ACHN (cell line): ENCODE data around the gene CKAP2L.

Source experiments
- DNase-seq: peaks from one replicate; pipeline ENCODE4 v3.0.0-alpha.2; 2015
- in situ Hi-C: cut with HindIII; loops from 2 replicates; pipeline ENCODE4 v1.10.0; 2017; ENCODE audit warnings: low sequenced_read_pairs, low pct_ligation_motif_present, low pct_unique_long_range_greater_than_20kb

CKAP2L gene

GRCh38 chr2:112764071-112765044 is at the start of gene CKAP2L:
TSS of gene CKAP2L (minus strand) at chr2:112764609. CDS start at chr2:112764598, 11 bp downstream.
- DNase-seq = peak; percentile 99
- in situ Hi-C loops = no loop called here

GRCh38 chr2:112813280-112813966 is 49.0 kb upstream of the CKAP2L start:
- in situ Hi-C loops = no loop called here
- no peak for DNase-seq

- in situ Hi-C loops = no loop called here
- no peak for DNase-seq
Observed at GRCh38 chr2:112812318-112813267, 48.2 kb upstream of the CKAP2L start.

- in situ Hi-C loops = no loop called here
- DNase-seq = no peak
Observed at GRCh38 chr2:112811841-112812306, 47.5 kb upstream of the CKAP2L start.

- no peak for DNase-seq
- in situ Hi-C loops = no loop called here
Observed at GRCh38 chr2:112811276-112811831, 46.9 kb upstream of the CKAP2L start.

GRCh38 chr2:112809112-112809511 is 44.7 kb upstream of the CKAP2L start:
- in situ Hi-C loops = no loop called here
- no peak for DNase-seq

GRCh38 chr2:112807233-112807807 is 42.9 kb upstream of the CKAP2L start:
- in situ Hi-C loops = no loop called here

GRCh38 chr2:112805542-112805941 is 41.1 kb upstream of the CKAP2L start:
- no peak for DNase-seq

More at GRCh38 chr2:112807233-112807807, 42.9 kb upstream of the CKAP2L start:
- no peak for DNase-seq

GRCh38 chr2:112803691-112804521 is 39.5 kb upstream of the CKAP2L start:
- no peak for DNase-seq

More at GRCh38 chr2:112805542-112805941, 41.1 kb upstream of the CKAP2L start:
- in situ Hi-C loops = no loop called here

GRCh38 chr2:112800881-112801583 is 36.6 kb upstream of the CKAP2L start:
- in situ Hi-C loops = no loop called here
- DNase-seq = no peak

More at GRCh38 chr2:112803691-112804521, 39.5 kb upstream of the CKAP2L start:
- in situ Hi-C loops = no loop called here

GRCh38 chr2:112798979-112799975 is 34.9 kb upstream of the CKAP2L start:
- in situ Hi-C loops = no loop called here
- no peak for DNase-seq

GRCh38 chr2:112796486-112796885 is 32.1 kb upstream of the CKAP2L start:
- DNase-seq = no peak
- in situ Hi-C loops = no loop called here

- in situ Hi-C loops = no loop called here
- no peak for DNase-seq
Observed at GRCh38 chr2:112795774-112796173, 31.4 kb upstream of the CKAP2L start.

GRCh38 chr2:112794841-112795240 is 30.4 kb upstream of the CKAP2L start:
- DNase-seq = no peak
- in situ Hi-C loops = no loop called here

- in situ Hi-C loops = no loop called here
- DNase-seq = peak; percentile 13
Observed at GRCh38 chr2:112794131-112794733, 29.8 kb upstream of the CKAP2L start.
